MM.1S (cell line): ENCODE data around the gene ADAMTS17.

ENCODE experiments used
- DNase-seq: peaks from one replicate; pipeline ENCODE4 v3.0.0-alpha.2; 2015
- H2AFZ ChIP-seq: fragments of 300-600 bp; sonication (generic); 2 replicates; pipeline ENCODE4 v1.6.0; 2016; ENCODE audit warnings: antibody characterized with exemption, low read length
- H3F3A ChIP-seq: fragments of 300-600 bp; sonication (generic); 2 replicates; pipeline ENCODE4 v1.6.1; 2016; ENCODE audit warnings: mild to moderate bottlenecking, antibody characterized with exemption, low read length, moderate library complexity, mixed read lengths; ENCODE audit not compliant: insufficient read depth
- H3K27ac ChIP-seq: fragments of 300-600 bp; sonication (generic); 2 replicates; pipeline ENCODE4 v1.5.1; 2016; ENCODE audit warnings: mild to moderate bottlenecking, low read length
- H3K27me3 ChIP-seq: fragments of 300-600 bp; sonication (generic); replicated peaks from 2 replicates; pipeline ENCODE4 v1.6.0; 2016; ENCODE audit warnings: low read length; ENCODE audit not compliant: insufficient read depth
- H3K36me3 ChIP-seq: fragments of 300-600 bp; sonication (generic); replicated peaks from 2 replicates; pipeline ENCODE4 v1.6.1; 2016; ENCODE audit warnings: mild to moderate bottlenecking, low read length, mixed read lengths; ENCODE audit not compliant: insufficient read depth
- H3K4me1 ChIP-seq: fragments of 300-600 bp; sonication (generic); 2 replicates; pipeline ENCODE4 v1.6.1; 2016; ENCODE audit warnings: low read length, mixed read lengths
- H3K4me2 ChIP-seq: fragments of 300-600 bp; sonication (generic); 2 replicates; pipeline ENCODE4 v1.6.0; 2016; ENCODE audit warnings: low read depth, low read length
- H3K4me3 ChIP-seq: fragments of 300-600 bp; sonication (generic); 2 replicates; pipeline ENCODE4 v1.5.1; 2016; ENCODE audit warnings: low read length, mixed read lengths
- H3K79me2 ChIP-seq: fragments of 300-600 bp; sonication (generic); 2 replicates; pipeline ENCODE4 v1.6.1; 2016; ENCODE audit warnings: mixed run types, low read length, mixed read lengths
- H3K9ac ChIP-seq: fragments of 300-600 bp; sonication (generic); 2 replicates; pipeline ENCODE4 v1.6.1; 2016; ENCODE audit warnings: low read length, mixed read lengths
- H3K9me2 ChIP-seq: fragments of 300-600 bp; sonication (generic); replicated peaks from 2 replicates; pipeline ENCODE4 v1.6.1; 2016; ENCODE audit warnings: mild to moderate bottlenecking, low read length, mixed read lengths; ENCODE audit not compliant: insufficient read depth
- H3K9me3 ChIP-seq: fragments of 300-600 bp; sonication (generic); replicated peaks from 2 replicates; pipeline ENCODE4 v1.6.1; 2016; ENCODE audit warnings: mild to moderate bottlenecking, low read length, mixed read lengths; ENCODE audit not compliant: insufficient read depth
- H4K20me1 ChIP-seq: fragments of 300-600 bp; sonication (generic); 2 replicates; pipeline ENCODE4 v1.6.1; 2016; ENCODE audit warnings: mild to moderate bottlenecking, low read length, moderate library complexity, mixed read lengths; ENCODE audit not compliant: insufficient read depth
- EZH2 ChIP-seq: fragments of 300-600 bp; sonication (generic); optimal IDR thresholded peaks from 2 replicates; pipeline ENCODE3; 2017; ENCODE audit warnings: low read depth, mild to moderate bottlenecking, antibody characterized with exemption, low read length, mixed read lengths
- EZH2phosphoT487 ChIP-seq: fragments of 300-600 bp; sonication (generic); IDR thresholded peaks from 2 replicates; pipeline ENCODE4 v1.6.1; 2018; ENCODE audit warnings: antibody characterized with exemption, low read length
- TF ChIP-seq, protein P1 (sequence below): fragments of 300-600 bp; sonication (generic); IDR thresholded peaks from 2 replicates; pipeline ENCODE4 v1.5.1; 2016; ENCODE audit warnings: antibody characterized with exemption, low read length, mixed read lengths

The ADAMTS17 gene

GRCh38 chr15:100043068-100043641 lies 298.6 kb downstream of the ADAMTS17 start:
- Histone ChIP-seq H3K4me2 (no peak overlapping the region), H3K36me3 (no peaks in the 10 kb centered on the region), H3K79me2 (no peaks in the 10 kb centered on the region), H3F3A (no peaks in the 10 kb centered on the region), H3K4me1 (no peaks in the 10 kb centered on the region), H3K9me2 (0 out of 2 replicates have a peak, but pooled peaks cover 5% of the 10 kb centered on the region), H3K4me3 (no peak overlapping the region), H2AFZ (no peak overlapping the region), H3K27me3 (no peaks in the 10 kb centered on the region), H3K27ac (no peak overlapping the region), H3K9ac (no peak overlapping the region), H4K20me1 (no peaks in the 10 kb centered on the region), H3K9me3 (no peaks in the 10 kb centered on the region)
- no peak for DNase-seq
- TF ChIP-seq EZH2phosphoT487 (no peak), EZH2 (no peak)
- TF ChIP-seq, protein P1, sequence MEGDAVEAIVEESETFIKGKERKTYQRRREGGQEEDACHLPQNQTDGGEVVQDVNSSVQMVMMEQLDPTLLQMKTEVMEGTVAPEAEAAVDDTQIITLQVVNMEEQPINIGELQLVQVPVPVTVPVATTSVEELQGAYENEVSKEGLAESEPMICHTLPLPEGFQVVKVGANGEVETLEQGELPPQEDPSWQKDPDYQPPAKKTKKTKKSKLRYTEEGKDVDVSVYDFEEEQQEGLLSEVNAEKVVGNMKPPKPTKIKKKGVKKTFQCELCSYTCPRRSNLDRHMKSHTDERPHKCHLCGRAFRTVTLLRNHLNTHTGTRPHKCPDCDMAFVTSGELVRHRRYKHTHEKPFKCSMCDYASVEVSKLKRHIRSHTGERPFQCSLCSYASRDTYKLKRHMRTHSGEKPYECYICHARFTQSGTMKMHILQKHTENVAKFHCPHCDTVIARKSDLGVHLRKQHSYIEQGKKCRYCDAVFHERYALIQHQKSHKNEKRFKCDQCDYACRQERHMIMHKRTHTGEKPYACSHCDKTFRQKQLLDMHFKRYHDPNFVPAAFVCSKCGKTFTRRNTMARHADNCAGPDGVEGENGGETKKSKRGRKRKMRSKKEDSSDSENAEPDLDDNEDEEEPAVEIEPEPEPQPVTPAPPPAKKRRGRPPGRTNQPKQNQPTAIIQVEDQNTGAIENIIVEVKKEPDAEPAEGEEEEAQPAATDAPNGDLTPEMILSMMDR, result no peak

DNA sequence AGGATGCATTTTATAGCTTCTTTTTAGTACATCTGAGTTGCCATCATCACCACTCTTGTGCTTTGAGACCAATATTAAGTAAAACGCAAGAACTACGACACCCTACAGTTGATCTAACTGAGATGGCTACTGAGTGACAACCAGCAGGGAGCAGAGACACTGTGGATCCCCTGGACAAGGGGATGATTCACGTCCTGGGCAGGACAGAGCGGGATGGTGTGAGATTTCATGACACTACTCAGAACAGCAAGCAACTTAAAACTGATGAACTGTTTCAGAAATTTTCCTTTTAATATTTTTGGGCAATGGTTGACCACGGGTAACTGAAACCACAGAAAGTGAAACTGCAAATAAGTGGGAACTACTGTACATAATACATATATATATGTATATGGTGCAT lies 299.2 kb downstream of the ADAMTS17 start:
- no peak overlapping the region for H3K27ac ChIP-seq
- H3K36me3 ChIP-seq, result no peaks in the 10 kb centered on the region
- H3K4me1 ChIP-seq, result no peaks in the 10 kb centered on the region
- no peaks in the 10 kb centered on the region for H3K9me3 ChIP-seq
- H3K9me2 ChIP-seq, result 0 out of 2 replicates have a peak, but pooled peaks cover 5% of the 10 kb centered on the region
- H3K9ac ChIP-seq, result no peak overlapping the region
- H3K27me3 ChIP-seq, result no peaks in the 10 kb centered on the region
- H3K4me2 ChIP-seq, result no peak overlapping the region
- H3K79me2 ChIP-seq, result no peaks in the 10 kb centered on the region
- H3K4me3 ChIP-seq, result no peak overlapping the region
- TF ChIP-seq, protein P1, result no peak
- TF ChIP-seq EZH2phosphoT487 (no peak), EZH2 (no peak)
- H4K20me1 ChIP-seq, result no peaks in the 10 kb centered on the region
- DNase-seq, result no peak
- H3F3A ChIP-seq, result no peaks in the 10 kb centered on the region
- H2AFZ ChIP-seq, result no peak overlapping the region

GRCh38 chr15:100041127-100041828 lies 300.5 kb downstream of the ADAMTS17 start:
- H3K4me2 ChIP-seq, result no peak overlapping the region
- no peak overlapping the region for H3K4me3 ChIP-seq
- no peak for DNase-seq
- H3K36me3 ChIP-seq, result no peaks in the 10 kb centered on the region
- H3K27ac ChIP-seq, result no peak overlapping the region
- TF ChIP-seq EZH2phosphoT487 (no peak), EZH2 (no peak)
- TF ChIP-seq, protein P1, result no peak
- H3K79me2 ChIP-seq, result no peaks in the 10 kb centered on the region
- H3K4me1 ChIP-seq, result no peaks in the 10 kb centered on the region
- H3K9me2 ChIP-seq, result 0 out of 2 replicates have a peak, but pooled peaks cover 5% of the 10 kb centered on the region
- H4K20me1 ChIP-seq, result no peaks in the 10 kb centered on the region
- no peaks in the 10 kb centered on the region for H3K27me3 ChIP-seq
- H3K9ac ChIP-seq, result no peak overlapping the region
- no peaks in the 10 kb centered on the region for H3F3A ChIP-seq
- H3K9me3 ChIP-seq, result no peaks in the 10 kb centered on the region
- H2AFZ ChIP-seq, result no peak overlapping the region
